H1 (cell line): ENCODE data around the gene CRBN. TPM values are rescaled to one million over a fixed set of nuclear protein-coding genes. Genes with fewer than 3 reads are reported as not detected.

Source experiments
- CTCF ChIA-PET: fragments of 300-600 bp; sonication (Branson Sonifier 250); formaldehyde crosslinking; loops from one replicate; lab custom pipeline; 2021; ENCODE audit not compliant: partially characterized antibody; lab: Charles Lee
- POLR2A ChIA-PET: fragments of 300-600 bp; sonication (Branson Sonifier 250); formaldehyde crosslinking; loops from one replicate; lab custom pipeline; 2021; ENCODE audit warnings: inconsistent platforms; ENCODE audit not compliant: partially characterized antibody; lab: Charles Lee
- DNase-seq, 2 experiments: peaks; one replicate each; pipeline versions ENCODE4 v3.0.0 to v3.0.0-alpha.2; 2010 to 2022; ENCODE audit warnings: low spot score in 2 of 2, low read depth in 1 of 2, mixed read lengths in 1 of 2
- FAIRE-seq: peaks from 2 replicates; lab custom pipeline; 2011; peaks lifted over from hg19 to GRCh38; lab: Jason Lieb, UNC
- H2AFZ ChIP-seq: 2 replicates; pipeline ENCODE4 v1.8.1; 2012; ENCODE audit warnings: low read length, inconsistent platforms
- H2AK5ac ChIP-seq: 2 replicates; pipeline ENCODE4 v1.6.1; 2013; ENCODE audit warnings: low read depth, low read length
- H2BK120ac ChIP-seq: replicated peaks from 2 replicates; pipeline ENCODE3; 2013; ENCODE audit warnings: low read depth, low read length, inconsistent platforms
- H2BK12ac ChIP-seq: 2 replicates; pipeline ENCODE4 v1.6.1; 2013; ENCODE audit warnings: low read depth, low read length
- H2BK15ac ChIP-seq: 2 replicates; pipeline ENCODE4 v1.6.1; 2013; ENCODE audit warnings: low read length
- H2BK20ac ChIP-seq: 2 replicates; pipeline ENCODE4 v1.6.1; 2013; ENCODE audit warnings: low read length
- H2BK5ac ChIP-seq: 2 replicates; pipeline ENCODE4 v1.6.1; 2013; ENCODE audit warnings: low read depth, low read length
- H3K14ac ChIP-seq: 2 replicates; pipeline ENCODE4 v1.6.1; 2013; ENCODE audit warnings: inconsistent platforms; ENCODE audit not compliant: insufficient read length
- H3K18ac ChIP-seq: 2 replicates; pipeline ENCODE4 v1.6.1; 2013; ENCODE audit warnings: low read length; ENCODE audit errors: extremely low read depth
- H3K23ac ChIP-seq: 2 replicates; pipeline ENCODE4 v1.6.1; 2013; ENCODE audit warnings: inconsistent platforms; ENCODE audit not compliant: insufficient read length
- H3K23me2 ChIP-seq: 2 replicates; pipeline ENCODE4 v1.6.1; 2013; ENCODE audit warnings: low read depth, low read length
- H3K27ac ChIP-seq: 2 replicates; pipeline ENCODE4 v1.6.1; 2011; ENCODE audit warnings: low read depth, low read length, inconsistent platforms
- H3K27me3 ChIP-seq, 4 experiments: replicated peaks in 1 of 4; 1 replicate in 1 of 4; 2 replicates in 3 of 4; pipeline versions ENCODE4 v1.6.1 to v1.8.1; 2011 to 2013; ENCODE audit warnings: low read length in 3 of 4, mild to moderate bottlenecking in 3 of 4, inconsistent platforms in 2 of 4, mixed read lengths in 2 of 4, moderate library complexity in 1 of 4; ENCODE audit not compliant: control insufficient read depth in 3 of 4, insufficient read depth in 3 of 4; ENCODE audit errors: extremely low read depth in 1 of 4
- H3K36me3 ChIP-seq, 4 experiments: 2 replicates each; pipeline versions ENCODE4 v1.6.1 to v1.8.1; 2011 to 2013; ENCODE audit warnings: mild to moderate bottlenecking in 4 of 4, low read length in 3 of 4, moderate library complexity in 2 of 4, control low read depth in 1 of 4, inconsistent platforms in 1 of 4; ENCODE audit not compliant: insufficient read depth in 4 of 4, control insufficient read depth in 2 of 4
- H3K4ac ChIP-seq: replicated peaks from 2 replicates; pipeline ENCODE3; 2013; ENCODE audit warnings: low read length, low read depth, mixed read lengths, inconsistent platforms; ENCODE audit not compliant: insufficient read length
- H3K4me1 ChIP-seq, 4 experiments: replicated peaks in 1 of 4; 1 replicate in 1 of 4; 2 replicates in 3 of 4; pipeline versions ENCODE4 v1.6.1 to v1.8.1; 2011 to 2013; ENCODE audit warnings: low read length in 3 of 4, inconsistent platforms in 2 of 4, mixed read lengths in 1 of 4; ENCODE audit not compliant: insufficient read depth in 4 of 4, control insufficient read depth in 3 of 4
- H3K4me2 ChIP-seq, 2 experiments: 2 replicates each; pipeline versions ENCODE4 v1.6.1 to v1.8.1; 2011 to 2013; ENCODE audit warnings: low read depth in 2 of 2, low read length in 2 of 2, control low read depth in 1 of 2, inconsistent platforms in 1 of 2, mild to moderate bottlenecking in 1 of 2; ENCODE audit not compliant: insufficient read depth in 1 of 2
- H3K4me3 ChIP-seq, 4 experiments: fragments of 200-600, 300-600 bp in 1 of 4; sonication (generic), shearing (Covaris generic), sonication (Bioruptor Twin) in 1 of 4; 2 replicates each; pipeline versions ENCODE4 v1.5.1 to v1.8.1; 2011 to 2016; ENCODE audit warnings: low read length in 4 of 4, low read depth in 3 of 4, control low read depth in 2 of 4, inconsistent platforms in 2 of 4, mild to moderate bottlenecking in 2 of 4, mixed read lengths in 1 of 4, moderate library complexity in 1 of 4; ENCODE audit not compliant: insufficient read depth in 2 of 4; ENCODE audit errors: extremely low read depth in 1 of 4
- H3K56ac ChIP-seq: replicated peaks from 2 replicates; pipeline ENCODE3; 2013; ENCODE audit warnings: low read depth, mild to moderate bottlenecking, mixed read lengths, low read length, inconsistent platforms; ENCODE audit not compliant: insufficient read length
- H3K79me1 ChIP-seq: 2 replicates; pipeline ENCODE4 v1.6.1; 2013; ENCODE audit warnings: low read depth, low read length, control low read depth
- H3K79me2 ChIP-seq, 2 experiments: 2 replicates each; pipeline versions ENCODE4 v1.6.1 to v1.8.1; 2012 to 2013; ENCODE audit warnings: low read length in 2 of 2, mild to moderate bottlenecking in 2 of 2, inconsistent platforms in 1 of 2; ENCODE audit not compliant: insufficient read depth in 2 of 2, control insufficient read depth in 1 of 2
- H3K9ac ChIP-seq, 4 experiments: replicated peaks in 1 of 4; 1 replicate in 1 of 4; 2 replicates in 3 of 4; pipeline versions ENCODE4 v1.6.1 to v1.8.1; 2011 to 2013; ENCODE audit warnings: low read depth in 3 of 4, low read length in 3 of 4, control low read depth in 2 of 4, mild to moderate bottlenecking in 2 of 4, moderate library complexity in 2 of 4, inconsistent platforms in 1 of 4; ENCODE audit errors: extremely low read depth in 1 of 4
- H3K9me3 ChIP-seq, 2 experiments: 2 replicates each; pipeline versions ENCODE4 v1.6.1 to v1.8.1; 2012 to 2013; ENCODE audit warnings: mild to moderate bottlenecking in 2 of 2, moderate library complexity in 2 of 2, control low read depth in 1 of 2, inconsistent platforms in 1 of 2, low read depth in 1 of 2, low read length in 1 of 2, mixed read lengths in 1 of 2; ENCODE audit not compliant: insufficient read depth in 2 of 2
- H4K20me1 ChIP-seq, 2 experiments: replicated peaks in 1 of 2; 2 replicates each; pipeline versions ENCODE3 to v1.8.1; 2011 to 2013; ENCODE audit warnings: inconsistent platforms in 2 of 2, low read length in 2 of 2, mild to moderate bottlenecking in 1 of 2; ENCODE audit not compliant: insufficient read depth in 2 of 2, control insufficient read depth in 1 of 2
- H4K5ac ChIP-seq: 2 replicates; pipeline ENCODE4 v1.6.1; 2013; ENCODE audit warnings: low read length, low read depth, mixed read lengths, inconsistent platforms; ENCODE audit not compliant: insufficient read length
- H4K8ac ChIP-seq: 2 replicates; pipeline ENCODE4 v1.8.0; 2013; ENCODE audit warnings: mild to moderate bottlenecking, moderate library complexity, low read length, inconsistent platforms; ENCODE audit not compliant: insufficient read depth; ENCODE audit errors: extremely low read depth
- H4K91ac ChIP-seq: replicated peaks from 2 replicates; pipeline ENCODE3; 2013; ENCODE audit warnings: low read length, mixed read lengths, inconsistent platforms; ENCODE audit not compliant: insufficient read length
- NRF1 ChIP-seq: IDR thresholded peaks from 2 replicates; pipeline ENCODE4 v1.6.1; 2011; ENCODE audit warnings: mild to moderate bottlenecking, low read depth, low read length, improper control_type of control experiment
- SRF ChIP-seq: IDR thresholded peaks from 2 replicates; pipeline ENCODE4 v1.6.1; 2011; ENCODE audit warnings: mild to moderate bottlenecking, low read depth, low read length, moderate library complexity
- WGBS, 2 experiments: shearing (Covaris generic) in 1 of 2; methylation state at CpG; one replicate each; pipeline versions ENCODE4 v1.1.6 to v1.1.7; 2013 to 2015; ENCODE audit warnings: low lambda C conversion rate in 2 of 2, mixed read lengths in 2 of 2, inconsistent platforms in 1 of 2, low coverage in 1 of 2, missing lambda C conversion rate in 1 of 2; ENCODE audit not compliant: insufficient replicate concordance in 2 of 2, insufficient coverage in 1 of 2, insufficient read length in 1 of 2; ENCODE audit errors: extremely low coverage in 1 of 2, missing lambda C conversion rate in 1 of 2; 5-methylcytosine and 5-hydroxymethylcytosine counted together
- polyA plus RNA-seq, 7 experiments: library from polyadenylated mRNA; depleted of rRNA in 3 of 7; stranded (reverse) in 5 of 7; unstranded in 2 of 7; fragments of >200 nt in 5 of 7; fragments of 200-250 nt in 2 of 7; gene quantifications; 1 replicate in 5 of 7; 2 replicates in 1 of 7; 4 replicates in 1 of 7; pipeline versions ENCODE4 v1.2.1 to v1.2.3, GENCODE V29; 2011 to 2013; ENCODE audit warnings: missing spikeins in 2 of 7, mixed read lengths in 2 of 7
- total RNA-seq: library from RNA; stranded (reverse); fragmentation: NEBNext Ultra II Directional; extraction: Animal tissue kit (Norgen Biotek cat#: 25700); gene quantifications from 2 replicates; pipeline ENCODE4 v1.2.1, GENCODE V29; 2021

Gene CRBN
- total and polyA plus RNA-seq, 2 of the 8 experiments (the other 6 are each of a cell fraction or from before 2014, with no cell fraction given), result 13.4 to 30.3 TPM

DNA sequence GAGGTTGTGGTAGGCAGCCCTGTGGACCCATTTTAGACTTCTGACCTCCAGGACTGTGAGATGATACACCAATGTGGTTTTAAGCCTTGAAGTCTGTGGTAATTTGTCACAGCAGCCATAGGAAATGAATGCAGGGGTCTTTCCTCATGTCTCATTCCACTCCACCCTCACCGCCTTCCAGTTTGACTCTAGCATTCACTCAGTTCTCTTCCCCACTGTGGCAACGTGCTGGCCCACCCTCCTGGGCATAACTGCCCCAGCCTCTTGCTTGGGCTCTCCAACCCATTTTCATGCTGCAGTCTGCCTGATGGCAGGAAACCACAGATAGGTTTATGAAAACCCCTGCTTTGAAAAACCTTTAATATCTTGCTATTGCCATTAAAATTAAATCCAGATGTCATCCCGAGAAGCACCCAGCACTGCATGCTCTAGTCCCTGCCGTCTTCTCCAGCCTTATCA, 60.1 kb downstream of the CRBN start:
- Histone ChIP-seq H2BK5ac (no peak overlapping the region), H2AFZ (0 out of 2 replicates have a peak overlapping the region, but pooled peaks have one; percentile 3), H3K23ac (no peak overlapping the region), H3K18ac (no peak overlapping the region), H4K91ac (no peak overlapping the region), H2BK20ac (no peak overlapping the region), H3K79me2 (no peaks in the 10 kb centered on the region), H3K9ac (peak overlapping the region in 1 of 4 experiments; percentile 34; a peak in 1 of 7 replicates), H3K9me3 (no peaks in the 10 kb centered on the region), H3K4me2 (no peak overlapping the region), H2AK5ac (no peak overlapping the region), H4K5ac (no peak overlapping the region), H2BK15ac (no peak overlapping the region), H3K4me1 (no peaks in the 10 kb centered on the region), H3K27me3 (no peaks in the 10 kb centered on the region), H3K79me1 (no peaks in the 10 kb centered on the region), H3K14ac (no peak overlapping the region), H3K4ac (no peak overlapping the region), H4K20me1 (no peaks in the 10 kb centered on the region), H3K4me3 (no peak overlapping the region), H2BK120ac (no peak overlapping the region), H3K27ac (no peak overlapping the region), H2BK12ac (no peak overlapping the region), H4K8ac (no peak overlapping the region), H3K36me3 (no peaks in the 10 kb centered on the region), H3K56ac (no peak overlapping the region), H3K23me2 (no peaks in the 10 kb centered on the region)
- FAIRE-seq (no peak), DNase-seq (no peak)
- ChIA-PET CTCF (no interaction called here), POLR2A (no interaction called here)
- 89% methylated on average over 4 of the region's 4 CpGs; no CpG with 5 or more reads in 1 of the 2 experiments for WGBS, 2 experiments
- TF ChIP-seq SRF (no peak), NRF1 (no peak)
